OCI-LY1 (cell line): ENCODE results near the gene SEMA3G.

Experiments
- H2AFZ ChIP-seq: fragments of 200-600 bp; sonication (generic), shearing (Covaris generic); 2 replicates; pipeline ENCODE4 v1.6.0; 2014; ENCODE audit warnings: antibody characterized with exemption, mild to moderate bottlenecking, low read length
- H3F3A ChIP-seq: fragments of 200-600 bp; sonication (generic), shearing (Covaris generic); 2 replicates; pipeline ENCODE4 v1.6.0; 2014; ENCODE audit warnings: mild to moderate bottlenecking, antibody characterized with exemption, low read length, moderate library complexity; ENCODE audit not compliant: insufficient read depth
- H3K27ac ChIP-seq: fragments of 200-600 bp; sonication (generic); 2 replicates; pipeline ENCODE4 v1.5.1; 2014; ENCODE audit warnings: low read length, mixed run types, mild to moderate bottlenecking, low read depth; ENCODE audit not compliant: poor library complexity, severe bottlenecking
- H3K27me3 ChIP-seq: fragments of 200-600 bp; sonication (generic); 2 replicates; pipeline ENCODE4 v1.6.0; 2014; ENCODE audit warnings: antibody characterized with exemption, mild to moderate bottlenecking, low read length, moderate library complexity; ENCODE audit not compliant: insufficient read depth
- H3K36me3 ChIP-seq: fragments of 200-600 bp; sonication (generic); 2 replicates; pipeline ENCODE4 v1.6.1; 2014; ENCODE audit warnings: mild to moderate bottlenecking, antibody characterized with exemption, low read length, moderate library complexity, mixed read lengths; ENCODE audit not compliant: insufficient read depth
- H3K4me1 ChIP-seq: fragments of 200-600 bp; sonication (generic); 2 replicates; pipeline ENCODE4 v1.5.1; 2014; ENCODE audit warnings: mild to moderate bottlenecking, low read length, moderate library complexity; ENCODE audit not compliant: insufficient read depth, severe bottlenecking
- H3K4me2 ChIP-seq: fragments of 200-600 bp; sonication (generic), shearing (Covaris generic); 2 replicates; pipeline ENCODE4 v1.6.1; 2014; ENCODE audit warnings: low read length
- H3K4me3 ChIP-seq: fragments of 200-600 bp; sonication (generic); 2 replicates; pipeline ENCODE4 v1.5.1; 2014; ENCODE audit warnings: low read length, low read depth, mild to moderate bottlenecking, mixed read lengths; ENCODE audit not compliant: poor library complexity, severe bottlenecking
- H3K79me2 ChIP-seq: fragments of 200-600 bp; shearing (Covaris generic); 2 replicates; pipeline ENCODE4 v1.6.1; 2016; ENCODE audit warnings: mixed run types, low read length, mixed read lengths; ENCODE audit not compliant: insufficient read depth
- H3K9ac ChIP-seq: fragments of 200-600 bp; sonication (generic), shearing (Covaris generic); 2 replicates; pipeline ENCODE4 v1.6.1; 2014; ENCODE audit warnings: mild to moderate bottlenecking, low read length, mixed read lengths
- H3K9me2 ChIP-seq: fragments of 200-600 bp; sonication (generic), shearing (Covaris generic); 2 replicates; pipeline ENCODE4 v1.6.1; 2014; ENCODE audit warnings: low read depth, mild to moderate bottlenecking, low read length, mixed read lengths
- H3K9me3 ChIP-seq: fragments of 200-600 bp; shearing (Covaris generic); 2 replicates; pipeline ENCODE4 v1.6.1; 2014; ENCODE audit warnings: low read length, mixed read lengths
- H4K20me1 ChIP-seq: fragments of 200-600 bp; sonication (generic), shearing (Covaris generic); 2 replicates; pipeline ENCODE4 v1.6.0; 2016; ENCODE audit warnings: mild to moderate bottlenecking, low read length; ENCODE audit not compliant: insufficient read depth
- CTCF ChIP-seq: fragments of 200-600 bp; sonication (generic), shearing (Covaris generic); IDR thresholded peaks from 2 replicates; pipeline ENCODE4 v1.5.1; 2017; ENCODE audit warnings: mild to moderate bottlenecking, antibody characterized with exemption, low read length, moderate library complexity, mixed read lengths
- EZH2 ChIP-seq: fragments of 200-600 bp; sonication (generic), shearing (Covaris generic); IDR thresholded peaks from 2 replicates; pipeline ENCODE4 v1.8.0; 2017; ENCODE audit warnings: borderline replicate concordance, mixed run types, mild to moderate bottlenecking, antibody characterized with exemption, low read length, moderate library complexity, mixed read lengths

The SEMA3G gene

GRCh38 chr3:52456169-52456799 lies 11.4 kb upstream of the SEMA3G start:
- no peaks in the 10 kb centered on the region for H3K9me3 ChIP-seq
- peak overlapping the region; percentile 60 for H3K27ac ChIP-seq
- no peaks in the 10 kb centered on the region for H3K9me2 ChIP-seq
- no peaks in the 10 kb centered on the region for H3K27me3 ChIP-seq
- TF ChIP-seq CTCF (no peak), EZH2 (no peak)
- H3K9ac ChIP-seq, result peak overlapping the region; percentile 98
- H4K20me1 ChIP-seq, result no peaks in the 10 kb centered on the region
- H3K4me2 ChIP-seq, result peak overlapping the region; percentile 93
- H3K36me3 ChIP-seq, result peaks cover 42% of the 10 kb centered on the region
- H3K79me2 ChIP-seq, result 0 out of 2 replicates have a peak, but pooled peaks cover 4% of the 10 kb centered on the region
- peak overlapping the region; percentile 90 for H3K4me3 ChIP-seq
- H3K4me1 ChIP-seq, result peaks cover 25% of the 10 kb centered on the region
- no peak overlapping the region for H2AFZ ChIP-seq
- H3F3A ChIP-seq, result no peaks in the 10 kb centered on the region

GRCh38 chr3:52455283-52456168 lies 10.6 kb upstream of the SEMA3G start, which contains the start of gene NISCH:
NISCH (plus strand) TSS chr3:52455604; CDS start chr3:52455642, 38 bp downstream.
- no peaks in the 10 kb centered on the region for H3F3A ChIP-seq
- H3K4me2 ChIP-seq, result peak within 1 kb of the TSS; percentile 93
- peak within 1 kb of the TSS; percentile 60 for H3K27ac ChIP-seq
- no peaks in the 10 kb centered on the region for H3K9me3 ChIP-seq
- peak within 1 kb of the TSS; percentile 98 for H3K9ac ChIP-seq
- H4K20me1 ChIP-seq, result no peaks in the 10 kb centered on the region
- peaks cover 25% of the 10 kb centered on the region for H3K4me1 ChIP-seq
- H3K9me2 ChIP-seq, result no peaks in the 10 kb centered on the region
- peak within 1 kb of the TSS; percentile 70; the same call in 1 of the 2 replicates for H2AFZ ChIP-seq
- peak within 1 kb of the TSS; percentile 90 for H3K4me3 ChIP-seq
- peaks cover 34% of the 10 kb centered on the region for H3K36me3 ChIP-seq
- 0 out of 2 replicates have a peak, but pooled peaks cover 4% of the 10 kb centered on the region for H3K79me2 ChIP-seq
- TF ChIP-seq CTCF (no peak), EZH2 (no peak)
- H3K27me3 ChIP-seq, result no peaks in the 10 kb centered on the region

- no peaks in the 10 kb centered on the region for H3F3A ChIP-seq
- H2AFZ ChIP-seq, result peak overlapping the region; percentile 70; the same call in 1 of the 2 replicates
- H3K27me3 ChIP-seq, result no peaks in the 10 kb centered on the region
- H3K36me3 ChIP-seq, result peaks cover 29% of the 10 kb centered on the region
- peak overlapping the region; percentile 90 for H3K4me3 ChIP-seq
- no peak for TF ChIP-seq EZH2
- TF ChIP-seq CTCF, result no peak
- 0 out of 2 replicates have a peak, but pooled peaks cover 4% of the 10 kb centered on the region for H3K79me2 ChIP-seq
- H4K20me1 ChIP-seq, result no peaks in the 10 kb centered on the region
- peak overlapping the region; percentile 85 for H3K9ac ChIP-seq
- no peaks in the 10 kb centered on the region for H3K9me2 ChIP-seq
- H3K27ac ChIP-seq, result peak overlapping the region; percentile 13
- peak overlapping the region; percentile 93 for H3K4me2 ChIP-seq
- no peaks in the 10 kb centered on the region for H3K9me3 ChIP-seq
- H3K4me1 ChIP-seq, result peaks cover 25% of the 10 kb centered on the region
Observed at GRCh38 chr3:52454938-52455282, 10.0 kb upstream of the SEMA3G start.
